ENCODE data around the gene DHX35. TPM values are rescaled to one million over a fixed set of nuclear protein-coding genes. Genes with fewer than 3 reads are reported as not detected.

DHX35 gene
- total and polyA plus RNA-seq, 2 experiments from 2014 or later, result 8.3 to 25.9 TPM

DNA sequence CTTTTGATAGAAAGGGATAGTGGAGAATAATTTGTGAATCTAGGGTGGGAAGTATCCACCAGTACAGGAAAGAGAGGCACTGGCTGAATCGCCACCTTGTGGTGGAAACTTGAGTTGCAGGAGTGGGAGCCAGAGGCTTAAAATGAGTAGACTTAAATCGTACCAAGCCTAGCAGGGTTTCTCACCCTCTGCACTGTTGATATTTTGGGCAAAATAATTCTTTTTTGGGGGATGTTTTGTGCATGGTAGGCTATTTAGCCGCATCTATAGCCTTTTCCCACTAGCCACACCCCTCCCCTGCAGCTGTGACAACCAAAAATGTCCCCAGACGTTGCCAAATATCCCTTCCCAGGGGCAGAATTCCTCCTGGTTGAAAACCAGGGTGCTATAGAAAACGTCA, 119.1 kb downstream of the DHX35 start:
- H3K27ac ChIP-seq (ENCODE audit: low read depth), result no peak overlapping the region
- H3K36me3 ChIP-seq (ENCODE audit: insufficient read depth), result no peaks in the 10 kb centered on the region
- no peaks in the 10 kb centered on the region for H3F3A ChIP-seq (replicated peaks; ENCODE audit: low read depth)
- no peaks in the 10 kb centered on the region for H3K79me2 ChIP-seq (replicated peaks; ENCODE audit: insufficient read depth)
- Mint-ChIP-seq H3K36me3 (ENCODE audit: low read depth) (no peaks in the 10 kb centered on the region), H3K9me3 (no peaks in the 10 kb centered on the region; the same call in 2 of the 3 replicates), H3K4me3 (no peak overlapping the region), H3K27me3 (ENCODE audit: insufficient read depth, low read depth, poor library complexity) (peaks cover 10% of the 10 kb centered on the region), H3K4me1 (peaks cover 2% of the 10 kb centered on the region; the same call in 1 of the 3 replicates), H3K27ac (no peak overlapping the region)
- TF ChIP-seq EZH2phosphoT487 (IDR thresholded peaks at IDR 0.05; ENCODE audit: unreplicated experiment) (no peak), NANOG (IDR thresholded peaks at IDR 0.05; ENCODE audit: borderline replicate concordance) (no peak), CREB1 (CRISPR knock-in tag; IDR thresholded peaks at IDR 0.05; ENCODE audit: low read depth) (no peak), JUNB (IDR thresholded peaks at IDR 0.05; ENCODE audit: unreplicated experiment) (no peak), ZNF114 (CRISPR knock-in tag; IDR thresholded peaks at IDR 0.05) (no peak), STAT1 (IDR thresholded peaks at IDR 0.05; ENCODE audit: unreplicated experiment) (no peak)
- TF ChIP-seq, protein P1, sequence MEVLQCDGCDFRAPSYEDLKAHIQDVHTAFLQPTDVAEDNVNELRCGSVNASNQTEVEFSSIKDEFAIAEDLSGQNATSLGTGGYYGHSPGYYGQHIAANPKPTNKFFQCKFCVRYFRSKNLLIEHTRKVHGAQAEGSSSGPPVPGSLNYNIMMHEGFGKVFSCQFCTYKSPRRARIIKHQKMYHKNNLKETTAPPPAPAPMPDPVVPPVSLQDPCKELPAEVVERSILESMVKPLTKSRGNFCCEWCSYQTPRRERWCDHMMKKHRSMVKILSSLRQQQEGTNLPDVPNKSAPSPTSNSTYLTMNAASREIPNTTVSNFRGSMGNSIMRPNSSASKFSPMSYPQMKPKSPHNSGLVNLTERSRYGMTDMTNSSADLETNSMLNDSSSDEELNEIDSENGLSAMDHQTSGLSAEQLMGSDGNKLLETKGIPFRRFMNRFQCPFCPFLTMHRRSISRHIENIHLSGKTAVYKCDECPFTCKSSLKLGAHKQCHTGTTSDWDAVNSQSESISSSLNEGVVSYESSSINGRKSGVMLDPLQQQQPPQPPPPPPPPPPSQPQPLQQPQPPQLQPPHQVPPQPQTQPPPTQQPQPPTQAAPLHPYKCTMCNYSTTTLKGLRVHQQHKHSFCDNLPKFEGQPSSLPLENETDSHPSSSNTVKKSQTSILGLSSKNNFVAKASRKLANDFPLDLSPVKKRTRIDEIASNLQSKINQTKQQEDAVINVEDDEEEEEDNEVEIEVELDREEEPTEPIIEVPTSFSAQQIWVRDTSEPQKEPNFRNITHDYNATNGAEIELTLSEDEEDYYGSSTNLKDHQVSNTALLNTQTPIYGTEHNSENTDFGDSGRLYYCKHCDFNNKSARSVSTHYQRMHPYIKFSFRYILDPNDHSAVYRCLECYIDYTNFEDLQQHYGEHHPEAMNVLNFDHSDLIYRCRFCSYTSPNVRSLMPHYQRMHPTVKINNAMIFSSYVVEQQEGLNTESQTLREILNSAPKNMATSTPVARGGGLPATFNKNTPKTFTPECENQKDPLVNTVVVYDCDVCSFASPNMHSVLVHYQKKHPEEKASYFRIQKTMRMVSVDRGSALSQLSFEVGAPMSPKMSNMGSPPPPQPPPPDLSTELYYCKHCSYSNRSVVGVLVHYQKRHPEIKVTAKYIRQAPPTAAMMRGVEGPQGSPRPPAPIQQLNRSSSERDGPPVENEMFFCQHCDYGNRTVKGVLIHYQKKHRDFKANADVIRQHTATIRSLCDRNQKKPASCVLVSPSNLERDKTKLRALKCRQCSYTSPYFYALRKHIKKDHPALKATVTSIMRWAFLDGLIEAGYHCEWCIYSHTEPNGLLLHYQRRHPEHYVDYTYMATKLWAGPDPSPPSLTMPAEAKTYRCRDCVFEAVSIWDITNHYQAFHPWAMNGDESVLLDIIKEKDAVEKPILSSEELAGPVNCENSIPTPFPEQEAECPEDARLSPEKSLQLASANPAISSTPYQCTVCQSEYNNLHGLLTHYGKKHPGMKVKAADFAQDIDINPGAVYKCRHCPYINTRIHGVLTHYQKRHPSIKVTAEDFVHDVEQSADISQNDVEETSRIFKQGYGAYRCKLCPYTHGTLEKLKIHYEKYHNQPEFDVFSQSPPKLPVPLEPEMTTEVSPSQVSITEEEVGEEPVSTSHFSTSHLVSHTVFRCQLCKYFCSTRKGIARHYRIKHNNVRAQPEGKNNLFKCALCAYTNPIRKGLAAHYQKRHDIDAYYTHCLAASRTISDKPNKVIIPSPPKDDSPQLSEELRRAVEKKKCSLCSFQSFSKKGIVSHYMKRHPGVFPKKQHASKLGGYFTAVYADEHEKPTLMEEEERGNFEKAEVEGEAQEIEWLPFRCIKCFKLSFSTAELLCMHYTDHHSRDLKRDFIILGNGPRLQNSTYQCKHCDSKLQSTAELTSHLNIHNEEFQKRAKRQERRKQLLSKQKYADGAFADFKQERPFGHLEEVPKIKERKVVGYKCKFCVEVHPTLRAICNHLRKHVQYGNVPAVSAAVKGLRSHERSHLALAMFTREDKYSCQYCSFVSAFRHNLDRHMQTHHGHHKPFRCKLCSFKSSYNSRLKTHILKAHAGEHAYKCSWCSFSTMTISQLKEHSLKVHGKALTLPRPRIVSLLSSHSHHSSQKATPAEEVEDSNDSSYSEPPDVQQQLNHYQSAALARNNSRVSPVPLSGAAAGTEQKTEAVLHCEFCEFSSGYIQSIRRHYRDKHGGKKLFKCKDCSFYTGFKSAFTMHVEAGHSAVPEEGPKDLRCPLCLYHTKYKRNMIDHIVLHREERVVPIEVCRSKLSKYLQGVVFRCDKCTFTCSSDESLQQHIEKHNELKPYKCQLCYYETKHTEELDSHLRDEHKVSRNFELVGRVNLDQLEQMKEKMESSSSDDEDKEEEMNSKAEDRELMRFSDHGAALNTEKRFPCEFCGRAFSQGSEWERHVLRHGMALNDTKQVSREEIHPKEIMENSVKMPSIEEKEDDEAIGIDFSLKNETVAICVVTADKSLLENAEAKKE (CRISPR knock-in tag; IDR thresholded peaks at IDR 0.05), result no peak
- TF ChIP-seq, protein P2, sequence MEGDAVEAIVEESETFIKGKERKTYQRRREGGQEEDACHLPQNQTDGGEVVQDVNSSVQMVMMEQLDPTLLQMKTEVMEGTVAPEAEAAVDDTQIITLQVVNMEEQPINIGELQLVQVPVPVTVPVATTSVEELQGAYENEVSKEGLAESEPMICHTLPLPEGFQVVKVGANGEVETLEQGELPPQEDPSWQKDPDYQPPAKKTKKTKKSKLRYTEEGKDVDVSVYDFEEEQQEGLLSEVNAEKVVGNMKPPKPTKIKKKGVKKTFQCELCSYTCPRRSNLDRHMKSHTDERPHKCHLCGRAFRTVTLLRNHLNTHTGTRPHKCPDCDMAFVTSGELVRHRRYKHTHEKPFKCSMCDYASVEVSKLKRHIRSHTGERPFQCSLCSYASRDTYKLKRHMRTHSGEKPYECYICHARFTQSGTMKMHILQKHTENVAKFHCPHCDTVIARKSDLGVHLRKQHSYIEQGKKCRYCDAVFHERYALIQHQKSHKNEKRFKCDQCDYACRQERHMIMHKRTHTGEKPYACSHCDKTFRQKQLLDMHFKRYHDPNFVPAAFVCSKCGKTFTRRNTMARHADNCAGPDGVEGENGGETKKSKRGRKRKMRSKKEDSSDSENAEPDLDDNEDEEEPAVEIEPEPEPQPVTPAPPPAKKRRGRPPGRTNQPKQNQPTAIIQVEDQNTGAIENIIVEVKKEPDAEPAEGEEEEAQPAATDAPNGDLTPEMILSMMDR (conservative IDR thresholded peaks at IDR 0.05; ENCODE audit: low read depth in 2 of 2), result peak; percentile 84 to 89
- peak; percentile 92 for ATAC-seq
- no peaks in the 10 kb centered on the region for H3K27me3 ChIP-seq (ENCODE audit: insufficient read depth)
- H3K4me2 ChIP-seq, result no peak overlapping the region
- H3K4me3 ChIP-seq, result no peak overlapping the region
- H4K20me1 ChIP-seq (replicated peaks; ENCODE audit: insufficient read depth), result no peaks in the 10 kb centered on the region
- peak; percentile 87 for DNase-seq (ENCODE audit: low spot score)
- H3K4me1 ChIP-seq (ENCODE audit: insufficient read depth), result no peaks in the 10 kb centered on the region
- H2AFZ ChIP-seq, result no peak overlapping the region
- no peaks in the 10 kb centered on the region for H3K9me2 ChIP-seq (ENCODE audit: insufficient read depth)
